Immature natural killer cell (primary cell): Measurements from ENCODE around the gene WNT16. TPM values are rescaled to one million over a fixed set of nuclear protein-coding genes. Genes with fewer than 3 reads are reported as not detected.
"Not testable (repeated sequence)": the region's sequence is repeated elsewhere in the genome, so short reads cannot be mapped to it uniquely, and the experiment has no call there.

Experiments
- DNase-seq, 3 donors: peaks; one replicate each; pipeline ENCODE4 v3.0.0; 2022; ENCODE audit warnings: mixed read lengths in 1 of 3
- H3K27ac Mint-ChIP-seq, 6 donors: one replicate each; pipeline ENCODE4 v1.8.0; 2020; ENCODE audit warnings: mixed read lengths in 6 of 6, mild to moderate bottlenecking in 5 of 6, inconsistent platforms in 4 of 6, moderate library complexity in 3 of 6
- H3K27me3 Mint-ChIP-seq, 3 donors: one replicate each; pipeline ENCODE4 v1.8.0; 2020 to 2021; ENCODE audit warnings: low read depth in 3 of 3, mild to moderate bottlenecking in 3 of 3, mixed read lengths in 3 of 3, moderate library complexity in 3 of 3, inconsistent platforms in 1 of 3
- H3K36me3 Mint-ChIP-seq, 3 donors: one replicate each; pipeline ENCODE4 v1.8.0; 2020; ENCODE audit warnings: mixed read lengths in 3 of 3, inconsistent platforms in 2 of 3, mild to moderate bottlenecking in 2 of 3
- H3K4me1 Mint-ChIP-seq, 2 donors: one replicate each; pipeline ENCODE4 v1.8.0; 2020; ENCODE audit warnings: inconsistent platforms in 2 of 2, mild to moderate bottlenecking in 2 of 2, mixed read lengths in 2 of 2, moderate library complexity in 1 of 2
- H3K4me3 Mint-ChIP-seq, 5 donors: one replicate each; pipeline ENCODE4 v1.8.0; 2020; ENCODE audit warnings: mild to moderate bottlenecking in 5 of 5, mixed read lengths in 5 of 5, inconsistent platforms in 3 of 5, moderate library complexity in 3 of 5
- H3K9me3 Mint-ChIP-seq, 6 donors: one replicate each; pipeline ENCODE4 v1.8.0; 2020; ENCODE audit warnings: mild to moderate bottlenecking in 6 of 6, mixed read lengths in 6 of 6, inconsistent platforms in 4 of 6, moderate library complexity in 3 of 6
- polyA plus RNA-seq, 3 donors: library from polyadenylated mRNA; unstranded; fragments of 300-500 nt; fragmentation: Illumina TruSeq; gene quantifications; one replicate each; pipeline ENCODE4 v1.2.3, GENCODE V29; 2021

WNT16 gene
- polyA plus RNA-seq, 3 donors from 2014 or later = not detected

DNA sequence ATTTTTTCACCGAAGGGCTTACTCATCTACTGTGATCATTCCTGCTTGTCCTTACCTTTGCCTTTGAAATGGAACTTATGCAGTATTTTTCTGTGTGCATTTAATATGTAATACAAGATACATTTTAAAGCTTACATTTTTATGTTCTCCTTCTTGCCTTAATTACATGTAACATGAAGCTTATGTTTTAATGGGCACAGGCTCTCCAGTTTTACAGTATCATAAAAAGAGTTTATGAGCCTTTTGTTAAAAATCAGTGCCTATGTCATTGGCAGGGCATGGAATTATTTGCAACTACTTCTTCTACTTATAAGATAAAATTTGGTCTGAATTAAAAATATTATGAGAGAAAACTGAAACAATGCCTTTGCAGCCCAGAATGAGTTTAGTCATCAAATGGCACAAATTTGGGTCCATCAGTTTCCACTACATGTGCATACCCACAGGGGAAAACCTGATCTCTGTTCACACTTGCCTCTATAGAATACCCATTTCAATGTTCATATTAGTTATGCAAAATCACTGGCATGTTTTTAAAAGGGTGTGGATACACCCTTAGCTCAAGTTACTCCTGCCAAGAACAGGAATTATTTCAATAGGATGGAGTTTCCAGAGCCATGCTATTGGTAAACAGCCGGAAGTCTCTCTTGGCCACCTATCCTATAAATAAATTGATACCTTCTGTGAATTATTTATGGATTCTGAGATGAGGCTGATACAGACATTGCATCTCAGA, 27.9 kb upstream of the WNT16 start:
- peaks cover 2 to 4% (median 2%) of the 10 kb centered on the region in 3 donors for H3K27me3 Mint-ChIP-seq
- no peak overlapping the region for H3K27ac Mint-ChIP-seq
- no peaks in the 10 kb centered on the region for H3K36me3 Mint-ChIP-seq
- H3K9me3 Mint-ChIP-seq = no peaks in the 10 kb centered on the region
- no peaks in the 10 kb centered on the region for H3K4me1 Mint-ChIP-seq
- DNase-seq = no peak
- H3K4me3 Mint-ChIP-seq = no peak overlapping the region

DNA sequence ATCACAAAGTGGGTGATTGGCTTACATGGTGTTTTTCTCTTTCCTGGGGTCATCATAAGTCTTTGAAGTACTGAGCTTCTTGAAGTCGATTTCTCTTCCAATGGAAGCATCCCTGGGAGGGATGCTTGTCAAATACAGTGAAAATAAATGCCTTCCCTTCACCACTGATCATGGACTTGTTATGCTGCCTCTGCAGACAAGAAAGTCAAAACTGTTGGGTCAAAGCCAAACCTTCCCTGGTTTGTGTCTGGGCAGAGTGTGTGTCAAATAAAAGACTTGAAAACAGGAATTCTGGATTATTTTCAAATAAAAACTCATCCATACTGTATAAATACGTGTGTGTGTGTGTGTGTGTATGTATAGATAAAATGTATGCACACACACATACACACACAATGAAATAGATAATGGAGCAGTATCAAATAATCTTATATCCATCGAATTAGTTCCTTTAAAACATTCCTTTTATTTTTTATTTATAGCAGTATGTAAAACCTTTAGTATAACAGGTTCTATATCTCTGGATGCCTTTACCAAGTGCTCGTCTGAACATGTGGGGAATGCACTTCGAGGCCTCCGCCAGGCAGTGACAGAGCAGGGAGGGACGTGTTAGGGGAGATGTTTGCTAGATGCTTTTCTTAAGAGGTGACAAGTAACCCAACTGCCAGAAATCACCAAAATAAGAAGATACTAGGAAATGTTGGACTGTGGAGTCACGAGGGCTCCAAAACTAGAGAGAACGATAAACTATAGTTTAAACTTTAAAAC, 27.2 kb upstream of the WNT16 start:
- Mint-ChIP-seq H3K36me3 (no peaks in the 10 kb centered on the region), H3K27me3 (peaks cover 2 to 4% (median 4%) of the 10 kb centered on the region in 3 donors), H3K27ac (no peak overlapping the region), H3K4me3 (no peak overlapping the region), H3K9me3 (no peaks in the 10 kb centered on the region), H3K4me1 (no peaks in the 10 kb centered on the region)
- DNase-seq = no peak

DNA sequence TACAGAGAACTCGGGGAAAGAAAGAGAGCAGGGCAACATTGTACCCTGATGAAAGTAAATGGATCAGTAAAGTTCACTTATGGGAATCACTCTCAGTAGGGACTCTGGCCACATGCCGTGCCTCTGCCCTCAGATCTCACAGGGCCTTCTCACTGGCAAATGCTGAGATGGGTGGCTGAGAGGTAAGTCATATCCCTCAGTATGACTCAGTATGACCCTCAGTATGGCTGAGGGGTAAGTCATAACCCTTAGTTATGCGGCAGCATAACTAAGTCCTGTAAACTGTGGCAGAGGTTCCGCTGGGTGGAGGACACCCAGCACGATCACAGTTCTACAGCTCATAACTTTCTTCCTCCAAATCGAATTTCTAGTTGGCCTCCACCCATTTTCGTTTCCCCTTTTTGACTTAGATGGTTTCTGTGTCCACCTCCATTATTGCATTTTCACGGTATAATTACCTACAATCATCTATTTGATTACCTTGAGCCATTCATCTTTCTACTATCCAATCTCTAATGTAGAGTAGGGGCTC, 26.5 kb upstream of the WNT16 start:
- no peak for DNase-seq

DNA sequence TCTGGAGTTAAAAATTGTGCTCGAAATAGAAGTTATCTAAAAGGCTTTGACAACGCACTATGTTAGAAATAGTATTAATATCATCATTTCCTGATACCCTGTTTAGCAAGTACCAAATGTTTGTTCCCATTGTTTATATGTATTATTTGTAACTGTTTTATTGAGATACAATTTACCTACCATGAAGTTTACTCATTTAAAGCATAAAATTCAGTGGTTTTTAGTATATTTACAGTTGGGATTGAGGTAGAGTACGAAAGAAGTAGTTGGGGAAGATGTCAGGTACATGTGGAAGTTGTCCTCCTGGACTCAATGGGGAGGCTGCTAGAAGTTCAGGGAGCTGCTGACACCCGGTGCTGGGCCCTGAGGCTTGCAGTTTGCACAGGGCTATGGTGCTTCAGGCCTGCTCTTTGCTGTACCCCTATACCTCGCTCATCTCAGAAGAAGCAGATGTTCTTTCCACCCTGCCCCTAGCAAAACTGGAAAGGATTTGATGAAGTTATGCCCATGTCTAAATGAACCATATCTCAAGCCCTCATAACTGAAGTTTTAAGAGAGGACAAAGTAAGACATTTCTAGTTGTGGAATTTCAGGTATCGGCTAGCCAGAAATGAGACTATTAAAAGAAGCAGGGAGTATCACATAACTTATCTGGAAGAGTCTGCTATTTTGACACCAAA, 25.2 kb upstream of the WNT16 start:
- no peak overlapping the region for H3K27ac Mint-ChIP-seq
- H3K4me1 Mint-ChIP-seq = no peaks in the 10 kb centered on the region
- peaks cover 2 to 7% (median 4%) of the 10 kb centered on the region in 3 donors for H3K27me3 Mint-ChIP-seq
- DNase-seq = no peak
- no peaks in the 10 kb centered on the region for H3K36me3 Mint-ChIP-seq
- no peak overlapping the region for H3K4me3 Mint-ChIP-seq
- peaks cover 0 to under 1% (median 0%) of the 10 kb centered on the region in 6 donors for H3K9me3 Mint-ChIP-seq

More for the DNA sequence above, 26.5 kb upstream of the WNT16 start:
- H3K4me3 Mint-ChIP-seq = no peak overlapping the region
- H3K4me1 Mint-ChIP-seq = no peaks in the 10 kb centered on the region
- H3K9me3 Mint-ChIP-seq = no peaks in the 10 kb centered on the region
- peaks cover 2 to 6% (median 4%) of the 10 kb centered on the region in 3 donors for H3K27me3 Mint-ChIP-seq
- no peaks in the 10 kb centered on the region for H3K36me3 Mint-ChIP-seq
- no peak overlapping the region for H3K27ac Mint-ChIP-seq

DNA sequence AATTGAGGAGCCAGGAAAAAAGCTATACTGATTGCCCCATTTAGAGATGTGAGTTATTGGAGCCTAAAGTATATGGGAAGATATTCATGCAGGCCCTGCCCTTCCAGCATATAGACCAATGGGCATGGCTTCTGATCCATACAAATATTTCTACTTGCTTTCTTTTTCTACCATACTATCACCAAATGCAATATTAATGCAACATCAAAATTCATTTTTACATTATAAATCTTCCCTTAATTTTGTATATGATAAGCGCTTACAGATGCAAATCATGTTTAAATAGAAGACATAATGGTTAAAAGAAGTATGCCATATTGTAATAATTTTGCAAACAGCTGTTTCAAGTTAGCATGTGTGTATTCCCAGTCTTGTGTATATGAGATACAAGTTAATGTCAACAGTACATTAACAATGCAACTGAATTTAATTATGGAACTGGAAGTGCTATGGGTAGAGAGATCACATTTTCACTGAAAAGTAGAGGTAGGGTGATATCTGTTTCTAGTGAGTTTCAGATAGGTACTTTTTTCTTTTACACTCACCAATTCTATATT, 24.6 kb upstream of the WNT16 start:
- H3K4me1 Mint-ChIP-seq = no peaks in the 10 kb centered on the region
- DNase-seq = no peak
- peaks cover 2 to 11% (median 4%) of the 10 kb centered on the region in 3 donors for H3K27me3 Mint-ChIP-seq
- H3K27ac Mint-ChIP-seq = no peak overlapping the region
- peaks cover 0 to 4% (median 0%) of the 10 kb centered on the region in 6 donors for H3K9me3 Mint-ChIP-seq
- no peaks in the 10 kb centered on the region for H3K36me3 Mint-ChIP-seq
- no peak overlapping the region for H3K4me3 Mint-ChIP-seq

DNA sequence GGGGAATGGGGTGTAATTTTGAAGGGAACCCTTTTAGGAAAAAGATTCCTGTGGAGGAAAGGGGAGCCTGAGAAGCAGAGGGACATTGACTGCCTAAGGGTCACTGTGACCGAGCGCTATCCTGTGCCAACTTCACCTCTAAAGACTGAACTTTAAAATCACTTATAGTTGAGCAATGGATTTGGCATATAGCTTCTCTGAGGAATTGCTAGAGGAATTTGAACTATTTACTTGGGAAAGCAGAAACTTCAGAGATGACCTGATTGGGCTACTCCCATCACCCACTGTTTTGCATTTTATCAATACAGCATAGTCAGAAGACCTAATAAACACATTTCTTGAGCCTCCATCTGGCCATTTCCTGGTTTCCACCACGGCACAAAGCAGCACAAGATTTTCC, 23.7 kb upstream of the WNT16 start:
- H3K27ac Mint-ChIP-seq = no peak overlapping the region
- peaks cover 0 to 4% (median 0%) of the 10 kb centered on the region in 6 donors for H3K9me3 Mint-ChIP-seq
- no peaks in the 10 kb centered on the region for H3K36me3 Mint-ChIP-seq
- no peak for DNase-seq
- H3K4me1 Mint-ChIP-seq = no peaks in the 10 kb centered on the region
- no peak overlapping the region for H3K4me3 Mint-ChIP-seq
- peaks cover under 1 to 15% (median 4%) of the 10 kb centered on the region in 3 donors for H3K27me3 Mint-ChIP-seq

DNA sequence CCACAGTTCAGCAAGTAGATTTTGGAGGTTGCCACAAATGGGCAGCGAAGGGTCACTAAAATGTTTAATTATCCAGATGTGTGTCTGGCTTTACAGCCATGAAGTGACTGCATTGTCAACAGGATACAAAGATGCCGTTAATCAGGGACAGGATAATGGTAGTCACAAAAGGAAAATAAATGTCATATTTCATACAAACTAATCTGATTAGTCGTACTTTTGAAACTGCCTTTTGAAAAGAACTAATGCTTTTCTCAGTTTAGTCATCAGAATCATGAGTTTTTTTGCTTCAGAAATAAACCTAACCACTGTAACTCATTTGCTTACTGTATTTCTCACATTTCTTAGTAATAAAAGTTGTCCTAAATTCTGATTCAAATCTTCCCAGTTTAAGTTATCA, 22.2 kb upstream of the WNT16 start:
- Mint-ChIP-seq H3K27ac (no peak overlapping the region), H3K9me3 (peaks cover 0 to 4% (median 0%) of the 10 kb centered on the region in 6 donors), H3K27me3 (peaks cover 0 to 15% (median 4%) of the 10 kb centered on the region in 3 donors), H3K36me3 (no peaks in the 10 kb centered on the region), H3K4me1 (no peaks in the 10 kb centered on the region), H3K4me3 (no peak overlapping the region)
- DNase-seq = no peak

DNA sequence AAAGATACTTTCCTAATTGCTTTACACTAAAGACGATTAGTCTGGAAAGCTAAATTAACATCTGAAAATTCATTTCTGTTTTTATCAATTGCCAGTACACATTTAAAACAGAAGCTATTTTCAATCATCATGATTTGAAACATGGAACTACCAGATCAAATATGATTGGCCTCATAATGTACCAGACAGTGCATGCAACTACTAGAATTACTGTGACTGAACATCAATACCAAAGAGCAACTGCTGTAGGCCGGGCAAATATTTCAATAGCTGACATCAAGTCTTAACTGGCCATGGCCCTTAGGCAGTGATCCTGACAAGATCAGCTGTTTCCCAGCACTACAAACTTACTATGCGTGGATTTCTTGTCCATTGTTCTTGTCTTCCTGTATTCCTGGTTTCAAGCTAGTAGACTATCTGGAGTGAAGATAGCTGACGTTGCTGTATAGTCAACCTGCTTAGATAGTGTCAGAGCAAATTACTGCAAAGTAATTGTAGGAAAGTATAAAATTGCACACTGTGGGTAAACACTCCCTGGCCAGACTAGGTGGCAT, 21.7 kb upstream of the WNT16 start:
- Mint-ChIP-seq H3K9me3 (peaks cover 0 to 4% (median 0%) of the 10 kb centered on the region in 6 donors), H3K36me3 (no peaks in the 10 kb centered on the region), H3K27ac (no peak overlapping the region), H3K4me3 (no peak overlapping the region), H3K27me3 (peaks cover 0 to 11% (median 4%) of the 10 kb centered on the region in 3 donors), H3K4me1 (no peaks in the 10 kb centered on the region)
- DNase-seq = no peak

DNA sequence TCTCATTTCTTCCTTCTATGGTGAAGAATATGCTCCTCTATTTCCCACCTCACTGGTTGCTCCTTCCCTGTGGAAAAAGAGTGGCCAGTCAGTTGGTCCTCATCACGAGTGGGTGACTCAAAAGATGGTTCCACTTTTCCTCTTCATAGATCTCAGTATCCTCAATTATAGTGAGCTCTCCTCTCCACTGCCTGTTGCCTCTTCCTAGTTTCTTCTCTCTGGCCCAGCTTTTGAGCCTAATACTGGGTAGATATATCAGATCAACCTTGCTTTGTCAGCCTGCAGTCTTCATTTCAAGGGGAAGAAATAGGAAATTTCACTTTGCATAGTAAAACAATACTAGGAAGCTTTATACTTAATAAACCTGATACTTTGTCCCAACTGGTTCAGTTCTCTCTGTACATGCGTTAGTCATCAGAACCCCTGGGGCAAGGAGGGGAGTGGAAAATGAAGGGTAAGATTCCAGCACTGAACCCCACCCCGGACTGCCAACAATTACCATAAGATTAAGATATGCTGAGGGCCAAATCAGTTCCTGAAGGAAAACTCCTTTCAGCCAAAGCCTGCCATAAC, 15.5 kb upstream of the WNT16 start:
- Mint-ChIP-seq H3K4me3 (no peak overlapping the region), H3K9me3 (peaks cover 0 to 4% (median 0%) of the 10 kb centered on the region in 6 donors), H3K27ac (no peak overlapping the region), H3K27me3 (peaks cover 2 to 14% (median 4%) of the 10 kb centered on the region in 3 donors), H3K36me3 (no peaks in the 10 kb centered on the region), H3K4me1 (no peaks in the 10 kb centered on the region)
- DNase-seq = no peak

DNA sequence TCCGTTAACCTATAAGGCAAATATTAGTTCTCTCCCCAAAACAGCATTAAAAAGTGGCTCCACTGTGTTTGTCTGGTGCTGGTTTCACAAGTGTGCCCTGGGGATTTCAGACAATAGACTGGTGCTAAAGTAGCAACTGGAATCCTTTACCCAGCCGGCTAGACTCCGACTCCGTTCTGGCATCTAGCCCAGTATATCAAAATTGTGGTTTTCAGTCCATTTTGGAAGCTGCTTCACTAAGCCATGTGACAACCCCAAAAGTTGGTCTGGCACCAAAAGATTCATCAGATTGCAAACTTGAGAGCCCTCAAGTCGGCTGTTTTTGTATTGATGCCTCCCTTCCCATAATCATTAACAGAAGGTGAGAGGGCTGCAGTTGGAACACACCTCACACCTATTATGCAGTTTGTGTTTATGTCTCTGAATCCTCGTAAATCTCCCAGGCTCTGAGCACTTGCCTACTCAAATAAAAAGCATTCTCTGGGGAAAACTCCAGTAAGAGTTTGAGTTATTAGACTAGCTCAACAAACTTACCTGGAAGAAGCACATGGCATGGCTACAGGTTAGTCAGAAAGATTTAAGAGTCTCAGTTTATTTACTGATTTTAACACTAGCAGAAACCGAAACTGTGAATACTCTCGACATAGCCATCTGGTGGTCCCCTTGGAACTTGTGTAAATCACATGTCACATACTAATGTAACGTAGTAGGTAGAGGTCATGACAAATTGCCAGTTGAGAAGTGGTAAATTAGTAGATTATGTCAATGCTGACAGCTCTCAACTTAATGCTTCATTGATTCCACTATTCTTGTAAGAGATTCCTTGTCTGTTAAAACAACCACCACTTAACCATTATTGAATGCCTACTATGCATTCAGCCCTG, 14.8 kb upstream of the WNT16 start:
- peaks cover 0 to 2% (median 0%) of the 10 kb centered on the region in 6 donors for H3K9me3 Mint-ChIP-seq
- H3K27me3 Mint-ChIP-seq = peaks cover 2 to 11% (median 4%) of the 10 kb centered on the region in 3 donors
- H3K27ac Mint-ChIP-seq = no peak overlapping the region
- no peak for DNase-seq
- no peak overlapping the region for H3K4me3 Mint-ChIP-seq
- H3K4me1 Mint-ChIP-seq = no peaks in the 10 kb centered on the region
- no peaks in the 10 kb centered on the region for H3K36me3 Mint-ChIP-seq

DNA sequence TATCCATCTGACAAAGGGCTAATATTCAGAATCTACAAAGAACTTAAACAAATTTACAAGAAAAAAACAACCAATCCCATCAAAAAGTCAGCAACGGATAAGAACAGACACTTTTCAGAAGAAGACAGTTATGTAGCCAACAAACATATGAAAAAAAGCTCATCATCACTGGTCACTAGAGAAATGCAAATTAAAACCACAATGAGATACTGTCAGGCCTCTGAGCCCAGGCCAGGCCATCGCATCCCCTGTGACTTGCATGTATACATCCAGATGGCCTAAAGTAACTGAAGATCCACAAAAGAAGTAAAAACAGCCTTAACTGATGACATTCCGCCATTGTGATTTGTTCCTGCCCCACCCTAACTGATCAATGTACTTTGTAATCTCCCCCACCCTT, 13.6 kb upstream of the WNT16 start:
- H3K4me1 Mint-ChIP-seq, H3K27ac Mint-ChIP-seq, DNase-seq, H3K4me3 Mint-ChIP-seq, H3K9me3 Mint-ChIP-seq, H3K27me3 Mint-ChIP-seq, H3K36me3 Mint-ChIP-seq: not testable (repeated sequence)

DNA sequence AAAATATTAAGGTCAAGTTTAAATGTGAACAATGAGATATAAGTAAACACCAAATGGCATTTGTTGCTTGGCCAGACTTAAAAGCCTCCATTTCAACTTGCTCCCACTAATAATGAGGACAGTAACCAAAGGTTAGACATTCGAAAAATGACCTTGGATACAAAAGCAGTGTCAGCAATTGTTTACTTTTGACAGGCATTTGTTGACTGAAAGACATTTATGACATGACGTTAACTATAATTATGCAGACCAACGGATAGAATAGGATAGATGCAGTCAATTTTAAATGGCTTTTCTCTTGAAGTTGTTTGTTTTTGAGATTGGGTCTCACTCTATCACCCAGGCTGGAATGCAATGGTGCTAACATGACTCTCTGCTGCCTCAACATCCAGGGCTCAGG, 6.3 kb upstream of the WNT16 start:
- Mint-ChIP-seq H3K27me3 (peaks cover 7 to 9% (median 7%) of the 10 kb centered on the region in 3 donors), H3K27ac (no peak overlapping the region), H3K4me1 (no peaks in the 10 kb centered on the region), H3K36me3 (no peaks in the 10 kb centered on the region), H3K9me3 (no peaks in the 10 kb centered on the region), H3K4me3 (no peak overlapping the region)
- DNase-seq = no peak
